Measurements from ENCODE around the gene LY86.

The LY86 gene

DNA sequence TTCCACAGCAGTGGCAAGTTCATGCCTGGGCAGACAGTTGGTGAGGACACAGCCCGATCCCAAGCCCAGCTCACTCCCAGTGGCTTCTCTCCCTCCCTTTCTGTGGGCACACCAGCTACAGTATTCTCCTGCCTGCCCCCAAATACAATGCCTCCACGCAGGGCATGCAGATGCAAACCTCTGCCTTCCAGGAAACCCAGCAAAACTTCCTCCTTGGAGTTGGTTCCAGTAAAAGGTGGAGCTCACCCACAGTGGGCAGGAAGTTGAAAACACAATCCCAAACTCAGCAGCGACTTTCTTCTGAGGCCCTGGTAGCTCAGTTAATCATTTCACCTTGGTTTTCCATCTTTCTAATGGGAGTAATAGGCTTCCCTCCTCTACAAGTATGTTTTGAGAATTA is 93.7 kb downstream of the LY86 start:
- DNase-seq (ENCODE audit: low spot score): no peak

DNA sequence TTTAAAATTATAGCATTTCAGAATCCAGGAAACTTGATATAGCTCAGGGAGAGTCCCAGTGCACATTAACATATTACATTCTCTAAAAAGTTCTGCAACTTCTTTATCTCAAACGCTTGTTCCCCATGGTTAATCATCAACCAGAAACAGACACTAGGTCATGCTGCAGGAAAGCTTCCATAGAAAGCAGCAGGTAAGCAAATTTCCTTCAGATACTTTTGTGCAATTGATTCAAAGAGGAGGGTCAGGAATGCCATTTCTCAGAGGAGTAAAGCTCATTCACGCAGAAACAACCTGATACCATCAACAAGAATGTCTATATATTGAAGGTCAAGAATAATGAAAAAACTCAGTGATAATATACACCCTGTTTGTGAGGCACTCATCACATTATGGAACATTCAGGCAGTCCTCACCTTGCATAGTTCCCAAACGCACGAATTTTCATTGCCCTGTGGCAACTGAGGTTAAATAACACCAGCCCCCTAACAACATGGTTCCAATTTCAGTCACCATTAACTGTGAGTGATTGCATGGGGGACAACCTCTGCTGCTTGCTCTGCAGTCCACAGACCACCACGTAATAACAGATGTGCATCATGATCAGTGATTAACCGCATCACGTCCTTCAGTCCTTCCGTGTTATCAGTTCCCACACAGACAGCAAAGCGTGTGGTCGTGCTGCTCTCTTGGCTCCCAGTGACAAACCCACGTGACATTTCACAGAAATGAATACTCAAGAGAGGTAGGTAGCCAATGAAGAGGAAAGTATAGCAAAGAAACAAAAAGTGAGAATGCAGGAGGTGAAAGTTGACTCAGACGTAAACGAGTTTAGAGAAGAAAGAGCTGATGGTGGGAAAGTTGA is 95.7 kb downstream of the LY86 start:
- no peak for DNase-seq (ENCODE audit: low spot score)

DNA sequence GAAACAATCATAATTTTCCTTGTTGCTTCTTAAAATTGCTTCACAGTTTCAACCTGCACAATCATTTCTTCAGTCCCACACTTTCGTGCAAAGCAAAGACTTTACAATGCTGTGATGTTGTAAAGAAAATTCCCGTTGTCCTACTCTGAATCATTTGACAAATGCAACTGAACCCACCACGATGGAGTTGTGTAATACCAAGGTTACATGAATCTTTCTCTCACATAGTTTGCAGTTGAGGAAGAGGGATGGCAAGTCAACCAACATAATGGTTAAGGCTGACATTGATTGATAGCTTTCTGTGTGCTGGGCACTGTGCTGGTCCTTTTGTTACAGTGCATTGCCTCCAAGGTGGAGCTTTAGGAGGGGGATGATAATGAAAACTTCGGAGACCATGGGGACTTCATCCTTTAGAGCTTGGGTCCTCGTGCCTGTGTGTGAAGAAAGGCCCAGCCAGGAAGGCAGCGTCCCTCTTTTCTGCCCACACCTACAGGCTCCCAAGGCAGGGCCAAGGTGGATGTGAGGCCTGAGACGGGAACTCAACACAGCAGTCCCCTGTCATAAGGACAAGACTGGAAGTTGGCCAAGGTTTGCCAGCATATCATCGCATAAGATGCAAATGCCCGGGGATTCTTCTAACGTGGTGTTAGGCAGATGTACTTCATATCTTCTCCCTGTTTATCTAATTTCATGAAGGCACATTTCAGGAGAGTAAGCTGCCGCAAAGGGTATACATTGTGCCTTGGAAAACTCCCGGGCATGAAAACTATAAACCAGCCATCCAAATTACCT is 96.9 kb downstream of the LY86 start:
- no peak for DNase-seq (ENCODE audit: low spot score)

DNA sequence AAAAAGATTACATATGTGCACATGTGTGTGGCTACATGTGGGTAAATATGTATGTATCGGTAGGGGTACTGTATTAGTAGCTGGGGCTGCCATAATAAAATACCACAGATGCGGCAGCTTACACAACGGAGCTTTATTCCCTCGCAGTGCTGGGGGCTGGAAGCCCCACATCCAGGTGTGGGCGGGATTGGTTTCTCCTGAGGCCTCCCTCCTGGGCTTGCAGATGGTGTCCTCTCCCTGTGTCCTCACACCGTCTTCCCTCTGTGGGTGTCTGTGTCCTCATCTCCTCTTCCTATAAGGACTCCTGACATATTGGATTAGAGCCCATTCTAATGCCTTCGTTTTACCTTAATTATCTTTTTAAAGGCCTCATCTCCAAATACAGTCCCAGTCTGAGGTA is 97.7 kb downstream of the LY86 start:
- DNase-seq (ENCODE audit: low spot score): no peak

DNA sequence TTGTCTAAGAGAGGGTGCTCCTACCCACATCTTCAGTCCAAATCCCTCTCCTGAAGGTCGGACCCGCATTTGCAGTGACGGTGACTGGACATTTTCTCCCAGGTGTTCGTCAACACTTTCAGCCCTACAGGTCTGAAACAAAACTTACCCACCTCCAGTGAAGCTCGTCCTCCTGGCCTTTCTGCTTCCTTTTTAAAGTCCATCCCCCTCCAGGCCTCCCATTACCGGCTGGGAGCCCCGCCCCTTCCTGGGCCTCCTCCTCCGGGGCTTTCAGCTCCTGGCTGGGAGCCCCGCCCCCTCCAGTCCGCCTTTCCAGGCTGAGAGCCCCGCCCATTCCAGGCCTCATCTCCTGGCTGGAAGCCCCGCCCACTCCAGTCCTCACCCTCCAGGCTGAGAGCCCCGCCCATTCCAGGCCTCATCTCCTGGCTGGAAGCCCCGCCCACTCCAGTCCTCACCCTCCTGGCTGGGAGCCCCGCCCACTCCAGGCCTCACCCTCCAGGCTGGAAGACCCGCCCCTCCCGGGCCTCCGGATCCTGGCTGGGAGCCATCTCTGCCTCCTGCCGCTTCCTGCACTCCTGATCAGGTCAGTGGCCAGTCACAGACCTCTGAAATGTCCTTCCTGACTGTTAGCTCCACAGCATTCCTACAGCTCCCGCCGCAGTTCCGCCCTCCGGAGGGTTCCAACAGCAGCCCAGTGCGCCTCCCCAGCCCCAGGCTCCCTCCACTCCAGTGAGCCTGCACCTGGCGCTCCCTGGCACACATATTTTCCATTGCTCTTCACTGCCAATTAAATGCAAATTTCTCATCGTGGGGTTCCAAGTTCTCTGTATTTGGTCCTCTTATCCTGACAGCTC is 98.5 kb downstream of the LY86 start:
- no peak for DNase-seq (ENCODE audit: low spot score)

DNA sequence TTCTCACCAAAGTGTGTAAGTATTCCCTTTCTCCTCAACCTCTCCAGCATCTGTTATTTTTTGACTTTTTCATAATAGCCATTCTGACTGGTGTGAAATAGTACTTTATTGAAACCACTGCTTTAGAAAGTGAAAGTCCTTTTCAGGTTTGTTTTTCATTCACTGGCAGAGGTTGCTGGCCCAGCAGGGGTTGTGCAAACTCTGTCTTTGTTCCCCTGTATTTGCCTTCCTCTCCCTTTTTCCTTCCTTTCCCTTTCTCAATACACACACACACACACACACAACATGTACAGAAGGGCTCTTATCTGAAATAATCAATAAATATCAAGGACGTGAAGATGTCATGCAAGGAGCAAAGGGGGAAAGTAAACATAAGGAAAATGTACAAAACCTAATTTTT is 99.8 kb downstream of the LY86 start:
- no peak for DNase-seq (ENCODE audit: low spot score)

DNA sequence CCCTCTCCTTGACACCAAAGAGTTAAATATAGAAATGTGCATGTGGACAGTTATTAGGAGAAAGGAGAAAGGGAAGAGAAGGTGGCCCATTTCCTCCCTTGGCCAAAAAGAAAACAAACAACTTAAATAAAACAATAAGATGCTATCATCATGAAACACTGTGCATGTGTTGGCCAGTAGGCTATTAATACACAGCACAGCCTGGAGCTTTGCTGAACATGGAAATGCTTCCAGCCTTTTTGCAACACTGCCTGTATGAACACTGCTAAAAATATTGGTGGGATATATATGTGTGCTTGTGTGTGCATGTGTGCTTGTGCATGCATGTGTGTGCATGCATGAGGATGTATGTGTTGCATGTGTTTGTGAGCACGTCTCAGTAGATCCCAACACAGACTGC is 100.4 kb downstream of the LY86 start:
- no peak for DNase-seq (ENCODE audit: low spot score)

DNA sequence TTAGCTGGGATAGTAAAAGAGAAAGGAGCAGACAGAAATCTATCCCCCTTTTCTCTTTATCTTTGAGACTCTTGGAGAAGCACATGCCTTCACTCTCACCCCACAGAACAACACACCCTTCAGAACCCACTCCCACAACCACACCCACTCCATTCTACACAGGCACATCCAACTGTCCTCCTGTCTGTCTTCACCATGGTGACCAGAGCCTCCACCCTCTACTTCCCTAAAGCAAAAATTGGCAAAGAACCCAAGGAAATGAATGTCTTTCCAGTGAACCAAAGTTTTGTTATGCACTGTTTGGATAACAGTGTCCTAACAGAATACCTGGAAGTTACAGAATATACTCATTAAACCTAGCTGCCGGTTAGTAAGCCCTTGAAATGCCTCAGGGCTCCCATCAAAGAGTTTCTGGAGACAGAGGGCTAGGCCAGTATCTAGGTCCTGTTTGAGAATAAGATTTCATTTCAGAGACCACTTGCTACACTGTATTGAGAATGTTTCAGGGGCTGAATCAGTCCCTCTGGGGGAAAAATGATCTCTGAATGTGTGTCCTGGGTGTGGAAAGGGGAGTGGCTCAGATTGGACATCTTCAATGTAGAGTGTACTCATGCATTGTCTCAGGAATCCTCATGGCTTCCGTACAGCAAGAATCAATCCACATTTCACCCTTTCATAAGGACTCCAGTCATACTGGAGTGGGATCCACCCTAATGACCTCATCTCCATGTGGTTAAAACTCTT is 101.1 kb downstream of the LY86 start:
- DNase-seq (ENCODE audit: low spot score): no peak

DNA sequence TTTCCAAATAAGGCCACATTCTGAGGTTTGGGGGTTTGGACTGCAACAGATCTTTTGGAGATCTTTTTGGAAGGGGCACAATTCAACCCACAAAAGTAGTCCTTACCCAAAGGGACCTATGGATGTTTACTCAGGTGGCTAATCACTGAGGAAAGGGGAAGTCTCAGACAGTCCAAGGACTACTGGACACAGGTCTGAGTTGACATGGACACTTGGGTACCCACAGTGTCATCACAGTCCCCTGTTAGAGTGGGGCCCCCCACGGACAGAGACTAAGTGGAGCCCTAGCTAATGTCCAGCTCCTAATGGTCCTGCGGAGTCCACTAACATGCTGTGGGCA is 101.6 kb downstream of the LY86 start:
- no peak for DNase-seq (ENCODE audit: low spot score)

DNA sequence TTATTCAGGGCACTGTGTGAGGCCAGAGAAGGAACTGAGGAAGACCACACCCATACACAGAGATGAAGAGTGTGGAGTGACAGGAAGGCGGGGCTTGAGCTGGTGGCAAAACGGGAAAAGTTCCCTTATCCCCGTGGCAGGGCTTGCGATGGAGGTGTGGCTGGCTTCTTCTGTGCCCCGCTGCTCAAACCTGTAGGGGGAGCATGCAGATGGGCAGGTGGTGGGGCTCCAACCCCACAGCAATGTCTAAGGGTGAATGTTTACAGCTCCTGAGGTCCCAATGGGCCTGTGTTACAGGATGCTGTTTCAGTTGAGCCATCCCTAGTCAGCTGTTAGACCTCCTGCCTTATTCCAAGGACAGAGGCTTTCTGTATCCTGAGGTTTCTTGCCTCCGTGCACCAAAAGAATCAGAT is 105.9 kb downstream of the LY86 start:
- DNase-seq (ENCODE audit: low spot score): no peak

DNA sequence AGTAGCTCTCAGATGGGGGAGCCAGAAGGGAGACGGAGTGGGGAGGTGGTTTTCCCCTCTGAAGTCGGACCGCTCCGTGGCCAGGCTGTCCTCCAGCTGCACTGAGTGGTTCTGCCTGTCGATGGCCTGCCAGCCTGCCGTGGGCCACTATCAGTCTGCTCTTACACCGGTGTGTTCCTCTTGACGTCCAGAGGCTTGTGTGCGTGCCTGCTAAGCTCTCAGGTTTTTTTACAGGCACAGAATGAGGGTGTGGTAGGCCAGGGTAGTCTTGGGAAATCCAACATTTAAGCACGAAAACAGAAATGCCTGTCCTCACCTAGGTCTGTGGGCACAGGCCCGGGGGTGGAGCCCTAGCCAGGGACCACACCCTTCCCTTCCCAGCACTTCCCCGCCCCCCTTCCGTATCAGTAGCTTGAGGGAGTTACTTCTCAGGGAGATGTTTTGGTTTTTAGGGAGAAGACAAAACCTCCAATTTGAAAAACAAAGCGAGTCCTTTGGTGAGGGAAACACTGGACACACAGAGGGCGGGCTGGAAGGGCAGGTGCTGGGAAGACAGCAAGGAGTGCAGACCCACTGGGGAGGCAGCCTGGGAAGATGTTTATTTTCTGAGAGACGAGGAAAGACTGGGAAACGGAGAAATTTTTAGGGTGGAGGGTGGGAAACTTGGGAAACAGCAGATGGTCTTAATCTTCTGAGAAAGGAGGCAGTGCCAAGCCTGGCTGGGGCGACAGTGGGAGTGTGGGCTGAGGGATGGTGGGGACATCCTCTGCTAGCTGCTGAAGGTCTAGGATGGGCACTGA is 106.5 kb downstream of the LY86 start:
- DNase-seq (ENCODE audit: low spot score): no peak

DNA sequence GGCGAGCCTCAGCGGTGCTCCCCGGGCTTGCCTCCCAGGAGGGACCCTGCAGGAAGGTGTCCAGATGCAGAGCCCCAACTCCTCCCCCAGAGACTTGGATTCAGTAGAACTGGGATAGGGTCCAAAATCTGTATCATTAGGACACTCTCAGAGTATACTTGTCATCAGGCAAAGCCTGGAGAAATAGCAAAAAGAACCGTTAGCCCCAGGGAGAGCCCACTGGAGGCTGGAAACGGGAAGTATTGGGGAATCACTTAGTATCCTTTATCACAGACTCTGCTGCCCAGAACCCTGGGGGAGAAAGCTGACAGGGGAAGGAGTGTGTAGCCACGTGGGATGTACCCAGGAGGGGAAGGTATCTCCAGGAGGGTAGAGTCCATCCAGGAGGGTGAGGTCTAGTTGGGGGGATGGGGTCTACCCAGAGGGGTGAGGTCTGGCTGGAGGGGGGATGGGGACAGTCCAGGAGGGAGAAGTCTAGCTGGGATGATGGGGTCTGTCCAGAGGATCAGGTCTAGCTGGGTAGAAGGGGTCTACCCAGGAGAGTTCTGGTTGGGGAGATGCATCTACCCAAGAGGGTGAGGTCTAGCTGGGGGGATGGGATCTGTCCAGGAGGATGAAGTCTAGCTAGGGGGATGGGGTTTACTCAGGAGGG is 107.2 kb downstream of the LY86 start:
- no peak for DNase-seq (ENCODE audit: low spot score)

DNA sequence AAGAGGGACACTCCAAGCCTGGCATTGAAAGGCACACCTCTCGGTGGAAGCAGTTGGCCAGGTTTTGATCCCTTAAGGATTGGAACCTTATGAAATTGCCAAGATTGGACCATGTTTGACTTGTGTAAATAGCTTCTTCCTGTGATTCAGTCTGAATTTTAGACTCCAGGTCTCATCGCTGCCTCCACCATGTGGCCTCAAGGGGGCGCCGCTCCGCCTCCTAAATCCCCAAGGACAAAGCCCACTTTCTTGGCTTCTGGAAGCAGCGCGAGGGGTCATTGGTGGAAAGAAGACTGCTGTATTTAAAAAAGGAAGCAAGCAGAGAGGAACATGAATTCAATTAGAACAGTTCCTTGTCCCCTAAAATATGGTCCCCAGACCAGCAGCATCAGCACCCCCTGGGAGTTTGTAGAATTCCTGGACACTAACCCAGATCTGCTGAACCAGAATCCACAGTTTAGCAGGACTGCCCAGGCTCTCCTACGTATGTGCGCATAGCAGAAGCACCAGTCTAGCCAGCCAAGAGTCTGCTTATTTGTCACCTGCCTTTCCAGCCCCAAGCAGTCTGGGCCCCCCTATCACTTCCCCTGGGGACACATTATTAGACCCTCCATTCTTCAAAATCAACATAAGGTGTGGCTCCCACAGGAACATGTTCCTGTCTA is 108.5 kb downstream of the LY86 start:
- peak; percentile 46 for DNase-seq (ENCODE audit: low spot score)

DNA sequence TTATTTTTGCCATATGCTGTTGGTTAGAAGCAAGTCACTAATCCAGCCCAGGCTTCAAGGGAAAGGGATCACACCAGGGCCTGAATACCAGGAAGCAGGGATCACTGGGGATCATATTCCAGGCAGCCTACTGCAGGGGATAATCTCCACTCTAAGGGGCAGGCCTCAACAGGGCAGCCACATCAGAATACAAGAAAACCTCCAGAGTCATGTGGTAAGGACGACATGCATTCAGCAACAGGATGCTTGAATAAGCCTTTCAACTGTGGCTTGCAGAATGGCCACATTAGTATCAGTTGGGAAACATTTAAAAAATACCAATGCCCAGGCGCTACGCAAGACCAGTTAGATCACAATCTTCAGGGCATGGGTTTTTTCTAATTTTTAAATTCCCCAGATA is 109.1 kb downstream of the LY86 start:
- no peak for DNase-seq (ENCODE audit: low spot score)

DNA sequence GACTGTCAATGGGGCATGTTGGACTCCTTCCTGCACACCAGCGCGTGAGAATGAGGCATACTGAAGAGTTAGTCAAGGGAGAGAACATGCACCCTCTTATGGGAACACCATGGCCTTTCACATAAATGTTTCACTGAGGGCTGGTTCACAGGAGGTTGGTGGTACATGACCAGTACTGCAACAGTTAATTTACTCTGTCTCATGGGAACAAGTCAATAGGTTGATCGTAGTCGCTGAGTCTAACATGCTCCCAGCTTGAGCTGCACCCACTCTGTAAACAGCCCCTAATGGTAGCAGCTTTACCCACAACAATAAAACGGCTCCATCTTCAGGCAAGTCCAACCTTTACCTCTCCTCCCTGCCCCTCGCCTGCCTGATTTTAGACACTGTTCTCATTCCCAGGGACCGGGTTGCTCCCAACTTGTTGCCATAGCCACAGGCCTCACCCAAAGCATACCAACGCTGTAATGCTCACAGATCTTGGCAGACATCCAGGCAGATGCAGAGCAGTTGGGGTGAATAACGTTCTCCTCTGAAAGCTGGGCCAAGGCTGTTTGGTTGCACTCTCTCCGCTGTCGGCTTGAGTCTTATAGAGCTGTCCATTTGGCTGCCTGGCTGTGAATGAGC is 111.3 kb downstream of the LY86 start:
- DNase-seq (ENCODE audit: low spot score): peak; percentile 86

DNA sequence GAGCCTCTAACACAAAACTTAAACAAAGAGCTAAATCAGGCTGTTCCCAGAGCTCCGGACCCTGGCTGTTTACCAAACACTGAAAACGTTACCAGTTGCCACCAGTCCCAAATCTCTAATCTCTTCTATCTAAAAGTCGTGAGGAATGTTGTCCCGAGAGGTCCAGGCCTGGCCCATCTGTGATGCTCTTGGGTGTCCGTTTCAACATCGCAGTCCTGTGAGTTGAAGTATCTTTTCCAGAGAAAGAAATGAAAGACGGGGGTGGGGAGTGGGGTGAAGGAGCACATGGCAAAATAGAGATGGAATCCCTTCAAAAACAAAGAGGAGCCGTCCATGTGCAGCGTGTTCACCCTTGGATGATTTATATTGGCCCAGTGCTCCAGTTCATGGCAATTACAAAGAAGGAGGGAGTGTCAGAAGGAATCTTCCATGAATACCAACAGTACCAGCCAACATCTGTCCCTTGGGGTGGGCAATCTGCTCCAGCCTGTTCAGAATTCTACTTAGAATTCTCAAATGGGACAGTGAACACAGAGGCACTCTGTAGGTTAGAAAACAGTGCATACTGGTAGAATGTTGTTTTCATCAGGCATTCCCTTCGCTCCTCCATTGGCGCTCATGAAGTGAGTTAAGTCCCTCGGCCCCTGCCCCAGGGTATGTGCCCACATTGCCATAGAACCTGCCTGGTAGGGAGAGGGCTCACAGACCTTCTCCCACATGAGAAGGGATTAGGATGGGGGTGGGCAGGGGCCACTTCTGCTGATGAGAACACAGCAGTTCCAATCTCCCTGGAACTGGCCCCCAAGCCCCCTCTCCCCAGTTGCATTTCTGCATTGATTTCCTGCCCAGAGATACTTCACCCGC is 112.1 kb downstream of the LY86 start:
- DNase-seq (ENCODE audit: low spot score): no peak

DNA sequence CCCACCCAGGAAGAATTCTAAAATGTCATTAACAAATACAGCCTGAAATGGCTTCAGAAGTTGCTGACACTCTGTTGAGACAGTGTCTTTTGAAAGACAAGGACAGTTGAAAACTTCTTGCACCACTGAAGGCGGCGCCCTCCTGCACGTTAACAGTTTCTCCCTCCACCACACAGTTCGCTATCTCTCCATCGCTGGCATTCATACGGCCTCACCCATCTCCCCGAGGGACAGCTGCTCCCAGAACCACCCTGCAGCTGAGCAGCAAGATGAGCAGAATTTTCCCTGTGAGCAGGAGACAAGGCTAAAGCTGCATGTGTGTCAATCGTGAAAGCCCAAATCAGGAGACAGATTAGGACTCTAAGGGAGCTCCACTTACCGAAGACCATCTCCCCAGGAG is 113.3 kb downstream of the LY86 start:
- DNase-seq (ENCODE audit: low spot score): no peak

DNA sequence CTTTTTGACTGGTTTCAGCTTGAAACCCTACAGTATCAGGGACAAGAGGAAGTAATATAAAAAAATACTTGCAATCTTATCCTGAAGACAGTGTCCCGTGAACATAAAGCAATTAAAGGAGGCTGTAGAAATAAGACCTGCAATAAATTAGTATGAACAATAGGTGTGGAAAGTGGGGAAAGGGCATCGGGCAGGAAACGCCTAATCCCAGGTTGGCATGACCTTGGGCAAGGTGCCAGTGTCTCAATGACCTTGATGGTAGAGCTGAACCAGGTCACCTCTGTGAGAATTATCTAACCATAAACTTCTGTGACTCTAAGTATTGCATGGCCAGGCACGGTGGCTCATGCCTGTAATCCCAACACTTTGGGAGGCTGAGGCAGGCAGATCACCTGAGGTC is 115.2 kb downstream of the LY86 start:
- DNase-seq (ENCODE audit: low spot score): no peak
